Endothelial cell (in vitro differentiated cells): Measurements from ENCODE around the gene PXT1. TPM values are rescaled to one million over a fixed set of nuclear protein-coding genes. Genes with fewer than 3 reads are reported as not detected.

ENCODE experiments used
- DNase-seq: peaks from one replicate; pipeline ENCODE4 v3.0.0; 2021; ENCODE audit warnings: low spot score
- H3K27ac Mint-ChIP-seq: one replicate; pipeline ENCODE4 v1.8.0; 2021; ENCODE audit warnings: mixed read lengths, inconsistent platforms; ENCODE audit not compliant: unreplicated experiment
- H3K27me3 Mint-ChIP-seq: one replicate; pipeline ENCODE4 v1.8.0; 2021; ENCODE audit warnings: mild to moderate bottlenecking, moderate library complexity, mixed read lengths, inconsistent platforms; ENCODE audit not compliant: unreplicated experiment
- H3K36me3 Mint-ChIP-seq: one replicate; pipeline ENCODE4 v1.8.0; 2021; ENCODE audit warnings: mild to moderate bottlenecking, low read depth, mixed read lengths, inconsistent platforms; ENCODE audit not compliant: unreplicated experiment
- H3K4me1 Mint-ChIP-seq: one replicate; pipeline ENCODE4 v1.8.0; 2021; ENCODE audit warnings: mild to moderate bottlenecking, mixed read lengths, inconsistent platforms; ENCODE audit not compliant: unreplicated experiment
- H3K4me3 Mint-ChIP-seq: one replicate; pipeline ENCODE4 v1.8.0; 2021; ENCODE audit warnings: mild to moderate bottlenecking, mixed read lengths, inconsistent platforms; ENCODE audit not compliant: unreplicated experiment
- H3K9me3 Mint-ChIP-seq: one replicate; pipeline ENCODE4 v1.8.0; 2021; ENCODE audit warnings: mixed read lengths, inconsistent platforms; ENCODE audit not compliant: unreplicated experiment
- CTCF ChIP-seq: fragments of 200-600 bp; sonication (generic); IDR thresholded peaks from one replicate; pipeline ENCODE4 v1.5.0; 2021; ENCODE audit warnings: antibody characterized with exemption; ENCODE audit not compliant: unreplicated experiment
- total RNA-seq: library from RNA; stranded (reverse); fragmentation: NEBNext Ultra II Directional; extraction: Animal tissue kit (Norgen Biotek cat#: 25700); gene quantifications from one replicate; pipeline ENCODE4 v1.2.1, GENCODE V29; 2021; ENCODE audit not compliant: unreplicated experiment

PXT1 gene
- total RNA-seq, 1 donor from 2014 or later = not detected

GRCh38 chr6:36373368-36374019 is 69.2 kb downstream of the PXT1 start:
- DNase-seq = no peak
- H3K4me1 Mint-ChIP-seq = peaks cover 3% of the 10 kb centered on the region
- H3K27me3 Mint-ChIP-seq = peaks cover 9% of the 10 kb centered on the region
- H3K36me3 Mint-ChIP-seq = no peaks in the 10 kb centered on the region
- TF ChIP-seq CTCF = no peak
- no peak overlapping the region for H3K4me3 Mint-ChIP-seq
- H3K27ac Mint-ChIP-seq = no peak overlapping the region
- no peaks in the 10 kb centered on the region for H3K9me3 Mint-ChIP-seq

GRCh38 chr6:36372088-36372487 is 70.6 kb downstream of the PXT1 start:
- Mint-ChIP-seq H3K27ac (no peak overlapping the region), H3K4me1 (peaks cover 12% of the 10 kb centered on the region), H3K4me3 (no peak overlapping the region), H3K9me3 (no peaks in the 10 kb centered on the region), H3K36me3 (no peaks in the 10 kb centered on the region), H3K27me3 (peaks cover 9% of the 10 kb centered on the region)
- DNase-seq = no peak
- TF ChIP-seq CTCF = no peak

GRCh38 chr6:36371211-36371610 is 71.4 kb downstream of the PXT1 start:
- Mint-ChIP-seq H3K27ac (no peak overlapping the region), H3K36me3 (no peaks in the 10 kb centered on the region), H3K4me3 (no peak overlapping the region), H3K9me3 (no peaks in the 10 kb centered on the region), H3K27me3 (peaks cover 8% of the 10 kb centered on the region), H3K4me1 (peaks cover 20% of the 10 kb centered on the region)
- DNase-seq = no peak
- TF ChIP-seq CTCF = no peak

GRCh38 chr6:36370638-36371037 is 72.0 kb downstream of the PXT1 start:
- no peak for TF ChIP-seq CTCF
- Mint-ChIP-seq H3K36me3 (no peaks in the 10 kb centered on the region), H3K4me1 (peaks cover 20% of the 10 kb centered on the region), H3K4me3 (no peak overlapping the region), H3K9me3 (no peaks in the 10 kb centered on the region), H3K27ac (no peak overlapping the region), H3K27me3 (peaks cover 5% of the 10 kb centered on the region)
- DNase-seq = no peak

GRCh38 chr6:36368921-36369865 is 73.5 kb downstream of the PXT1 start:
- Mint-ChIP-seq H3K4me3 (no peak overlapping the region), H3K4me1 (peaks cover 23% of the 10 kb centered on the region), H3K27me3 (peaks cover 5% of the 10 kb centered on the region), H3K27ac (no peak overlapping the region), H3K36me3 (no peaks in the 10 kb centered on the region), H3K9me3 (no peaks in the 10 kb centered on the region)
- no peak for DNase-seq
- no peak for TF ChIP-seq CTCF
